Endothelial cell of umbilical vein (primary cell): ENCODE results near the gene RECQL.

Source experiments
- EZH2 ChIP-seq: IDR thresholded peaks from 2 replicates; pipeline ENCODE4 v1.6.1; 2012; ENCODE audit warnings: borderline replicate concordance, low read depth, mild to moderate bottlenecking, moderate library complexity, low read length, inconsistent platforms; ENCODE audit not compliant: severe bottlenecking
- POLR2A ChIP-seq: IDR thresholded peaks from 2 replicates; pipeline ENCODE4 v1.6.1; 2012; ENCODE audit warnings: low read depth, mild to moderate bottlenecking, control low read depth, low read length
- TF ChIP-seq, protein P1 (sequence below), 2 donors: IDR thresholded peaks; 1 replicate in 1 of 2; 2 replicates in 1 of 2; pipeline ENCODE4 v1.5.1; 2011; ENCODE audit warnings: low read length in 2 of 2, mild to moderate bottlenecking in 2 of 2, moderate library complexity in 2 of 2, control low read depth in 1 of 2, inconsistent platforms in 1 of 2, low read depth in 1 of 2; ENCODE audit not compliant: insufficient read depth in 1 of 2; ENCODE audit errors: extremely low read depth in 1 of 2

GRCh38 chr12:21476949-21477348 lies 24.5 kb downstream of the RECQL start:
- TF ChIP-seq, protein P1, sequence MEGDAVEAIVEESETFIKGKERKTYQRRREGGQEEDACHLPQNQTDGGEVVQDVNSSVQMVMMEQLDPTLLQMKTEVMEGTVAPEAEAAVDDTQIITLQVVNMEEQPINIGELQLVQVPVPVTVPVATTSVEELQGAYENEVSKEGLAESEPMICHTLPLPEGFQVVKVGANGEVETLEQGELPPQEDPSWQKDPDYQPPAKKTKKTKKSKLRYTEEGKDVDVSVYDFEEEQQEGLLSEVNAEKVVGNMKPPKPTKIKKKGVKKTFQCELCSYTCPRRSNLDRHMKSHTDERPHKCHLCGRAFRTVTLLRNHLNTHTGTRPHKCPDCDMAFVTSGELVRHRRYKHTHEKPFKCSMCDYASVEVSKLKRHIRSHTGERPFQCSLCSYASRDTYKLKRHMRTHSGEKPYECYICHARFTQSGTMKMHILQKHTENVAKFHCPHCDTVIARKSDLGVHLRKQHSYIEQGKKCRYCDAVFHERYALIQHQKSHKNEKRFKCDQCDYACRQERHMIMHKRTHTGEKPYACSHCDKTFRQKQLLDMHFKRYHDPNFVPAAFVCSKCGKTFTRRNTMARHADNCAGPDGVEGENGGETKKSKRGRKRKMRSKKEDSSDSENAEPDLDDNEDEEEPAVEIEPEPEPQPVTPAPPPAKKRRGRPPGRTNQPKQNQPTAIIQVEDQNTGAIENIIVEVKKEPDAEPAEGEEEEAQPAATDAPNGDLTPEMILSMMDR (IDR thresholded peaks at IDR 0.05; ENCODE audit: extremely low read depth in 1 of 2, insufficient read depth in 1 of 2, low read depth in 1 of 2, low read length in 2 of 2), result no peak
- TF ChIP-seq POLR2A, result no peak
- no peak for TF ChIP-seq EZH2
